Measurements from ENCODE around the gene SMIM1.

Gene SMIM1

DNA sequence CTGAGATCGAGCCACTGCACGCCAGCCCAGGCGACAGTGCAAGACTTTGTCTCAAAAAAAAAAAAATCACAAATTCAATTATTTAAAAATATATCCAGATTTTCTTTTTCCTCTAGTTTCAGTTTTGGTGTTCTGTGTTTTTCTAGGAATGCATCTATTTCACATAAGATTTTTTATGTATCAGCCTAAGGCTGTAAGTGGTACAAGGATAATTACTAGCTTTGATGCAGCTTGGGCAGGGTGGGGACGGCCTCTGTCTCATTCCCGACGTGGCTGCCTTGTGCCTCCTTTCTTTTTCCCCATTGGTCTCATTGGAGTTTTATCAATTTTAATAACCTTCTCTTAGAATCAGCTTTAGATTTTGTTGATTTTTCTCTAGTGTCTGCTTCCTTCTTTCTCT lies 13.4 kb upstream of the SMIM1 start:
- TF ChIP-seq EZH2phosphoT487 (IDR thresholded peaks at IDR 0.05; ENCODE audit: low read depth), result no peak
- TF ChIP-seq, protein P1, sequence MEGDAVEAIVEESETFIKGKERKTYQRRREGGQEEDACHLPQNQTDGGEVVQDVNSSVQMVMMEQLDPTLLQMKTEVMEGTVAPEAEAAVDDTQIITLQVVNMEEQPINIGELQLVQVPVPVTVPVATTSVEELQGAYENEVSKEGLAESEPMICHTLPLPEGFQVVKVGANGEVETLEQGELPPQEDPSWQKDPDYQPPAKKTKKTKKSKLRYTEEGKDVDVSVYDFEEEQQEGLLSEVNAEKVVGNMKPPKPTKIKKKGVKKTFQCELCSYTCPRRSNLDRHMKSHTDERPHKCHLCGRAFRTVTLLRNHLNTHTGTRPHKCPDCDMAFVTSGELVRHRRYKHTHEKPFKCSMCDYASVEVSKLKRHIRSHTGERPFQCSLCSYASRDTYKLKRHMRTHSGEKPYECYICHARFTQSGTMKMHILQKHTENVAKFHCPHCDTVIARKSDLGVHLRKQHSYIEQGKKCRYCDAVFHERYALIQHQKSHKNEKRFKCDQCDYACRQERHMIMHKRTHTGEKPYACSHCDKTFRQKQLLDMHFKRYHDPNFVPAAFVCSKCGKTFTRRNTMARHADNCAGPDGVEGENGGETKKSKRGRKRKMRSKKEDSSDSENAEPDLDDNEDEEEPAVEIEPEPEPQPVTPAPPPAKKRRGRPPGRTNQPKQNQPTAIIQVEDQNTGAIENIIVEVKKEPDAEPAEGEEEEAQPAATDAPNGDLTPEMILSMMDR (IDR thresholded peaks at IDR 0.05; ENCODE audit: low read depth, low read length), result no peak
- Histone ChIP-seq H3K9ac (ENCODE audit: low read length) (no peak overlapping the region), H3K27me3 (ENCODE audit: low read depth, low read length) (peaks cover 13% of the 10 kb centered on the region), H2AFZ (ENCODE audit: low read depth, low read length) (no peak overlapping the region), H4K20me1 (ENCODE audit: insufficient read depth, low read length) (no peaks in the 10 kb centered on the region), H3K9me3 (ENCODE audit: insufficient read depth, low read length) (no peaks in the 10 kb centered on the region), H3K4me1 (ENCODE audit: low read length) (no peaks in the 10 kb centered on the region), H3K79me2 (ENCODE audit: low read length) (no peaks in the 10 kb centered on the region), H3K4me3 (ENCODE audit: low read length) (no peak overlapping the region), H3K27ac (ENCODE audit: low read length) (no peak overlapping the region), H3K4me2 (ENCODE audit: low read length) (no peak overlapping the region), H3K36me3 (replicated peaks; ENCODE audit: low read depth, low read length) (no peaks in the 10 kb centered on the region)

GRCh38 chr1:3759796-3760195 lies 12.8 kb upstream of the SMIM1 start:
- H3K4me1 ChIP-seq (ENCODE audit: low read length), result no peaks in the 10 kb centered on the region
- H3K79me2 ChIP-seq (ENCODE audit: low read length), result no peaks in the 10 kb centered on the region
- H3K27me3 ChIP-seq (ENCODE audit: low read depth, low read length), result peaks cover 13% of the 10 kb centered on the region
- no peaks in the 10 kb centered on the region for H3K9me3 ChIP-seq (ENCODE audit: insufficient read depth, low read length)
- H3K36me3 ChIP-seq (replicated peaks; ENCODE audit: low read depth, low read length), result no peaks in the 10 kb centered on the region
- H4K20me1 ChIP-seq (ENCODE audit: insufficient read depth, low read length), result no peaks in the 10 kb centered on the region
- no peak overlapping the region for H2AFZ ChIP-seq (ENCODE audit: low read depth, low read length)
- H3K27ac ChIP-seq (ENCODE audit: low read length), result no peak overlapping the region
- no peak overlapping the region for H3K4me2 ChIP-seq (ENCODE audit: low read length)
- no peak overlapping the region for H3K9ac ChIP-seq (ENCODE audit: low read length)
- H3K4me3 ChIP-seq (ENCODE audit: low read length), result no peak overlapping the region
- TF ChIP-seq, protein P1 (IDR thresholded peaks at IDR 0.05; ENCODE audit: low read depth, low read length), result no peak
- TF ChIP-seq EZH2phosphoT487 (IDR thresholded peaks at IDR 0.05; ENCODE audit: low read depth), result no peak

DNA sequence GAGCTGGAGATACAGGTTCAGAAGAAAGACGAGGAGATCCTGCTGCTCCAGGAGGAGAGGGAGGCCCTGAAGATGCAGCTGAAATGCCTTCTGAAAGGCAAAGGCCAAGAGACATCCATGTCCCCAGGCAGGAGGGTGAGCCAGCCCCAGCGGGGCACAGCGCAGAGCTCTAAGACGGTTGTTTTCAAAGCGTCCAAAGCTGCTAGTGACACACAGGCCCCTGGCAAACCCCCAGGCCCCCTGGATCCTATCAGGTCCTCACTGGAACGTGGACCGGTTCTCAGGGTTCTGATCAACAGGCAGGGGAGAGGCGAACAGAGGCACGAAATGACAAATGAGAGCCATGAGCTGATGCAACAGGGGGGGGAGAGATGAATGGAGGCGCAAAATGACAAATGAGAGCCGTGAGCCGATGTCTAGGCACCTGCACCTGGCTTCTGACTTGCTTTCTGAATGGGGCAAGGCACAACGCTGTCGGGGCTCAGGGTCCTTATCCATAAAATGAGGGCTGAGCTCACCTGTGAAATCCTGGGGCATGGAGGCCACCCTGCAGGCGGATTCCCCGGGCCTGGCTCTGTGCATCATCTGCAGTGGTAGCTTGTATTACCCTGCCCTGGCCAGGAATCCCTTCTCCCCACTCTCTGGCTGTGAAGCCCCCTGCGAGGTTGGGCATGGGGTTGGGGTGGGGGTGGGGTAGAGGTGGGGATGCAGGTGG lies 11.1 kb upstream of the SMIM1 start:
- H3K27me3 ChIP-seq (ENCODE audit: low read depth, low read length), result peaks cover 17% of the 10 kb centered on the region
- H3K9me3 ChIP-seq (ENCODE audit: insufficient read depth, low read length), result no peaks in the 10 kb centered on the region
- H3K4me1 ChIP-seq (ENCODE audit: low read length), result no peaks in the 10 kb centered on the region
- H3K4me3 ChIP-seq (ENCODE audit: low read length), result no peak overlapping the region
- TF ChIP-seq, protein P1 (IDR thresholded peaks at IDR 0.05; ENCODE audit: low read depth, low read length), result no peak
- no peak for TF ChIP-seq EZH2phosphoT487 (IDR thresholded peaks at IDR 0.05; ENCODE audit: low read depth)
- no peaks in the 10 kb centered on the region for H3K79me2 ChIP-seq (ENCODE audit: low read length)
- no peak overlapping the region for H3K27ac ChIP-seq (ENCODE audit: low read length)
- no peak overlapping the region for H2AFZ ChIP-seq (ENCODE audit: low read depth, low read length)
- no peaks in the 10 kb centered on the region for H4K20me1 ChIP-seq (ENCODE audit: insufficient read depth, low read length)
- H3K36me3 ChIP-seq (replicated peaks; ENCODE audit: low read depth, low read length), result no peaks in the 10 kb centered on the region
- no peak overlapping the region for H3K4me2 ChIP-seq (ENCODE audit: low read length)
- H3K9ac ChIP-seq (ENCODE audit: low read length), result no peak overlapping the region

- Histone ChIP-seq H3K9ac (ENCODE audit: low read length) (no peak overlapping the region), H3K4me1 (ENCODE audit: low read length) (no peaks in the 10 kb centered on the region), H3K27me3 (ENCODE audit: low read depth, low read length) (peaks cover 17% of the 10 kb centered on the region), H3K9me3 (ENCODE audit: insufficient read depth, low read length) (no peaks in the 10 kb centered on the region), H3K27ac (ENCODE audit: low read length) (no peak overlapping the region), H2AFZ (ENCODE audit: low read depth, low read length) (no peak overlapping the region), H3K79me2 (ENCODE audit: low read length) (no peaks in the 10 kb centered on the region), H3K4me3 (ENCODE audit: low read length) (no peak overlapping the region), H3K36me3 (replicated peaks; ENCODE audit: low read depth, low read length) (no peaks in the 10 kb centered on the region), H4K20me1 (ENCODE audit: insufficient read depth, low read length) (no peaks in the 10 kb centered on the region), H3K4me2 (ENCODE audit: low read length) (no peak overlapping the region)
- TF ChIP-seq, protein P1 (IDR thresholded peaks at IDR 0.05; ENCODE audit: low read depth, low read length), result no peak
- TF ChIP-seq EZH2phosphoT487 (IDR thresholded peaks at IDR 0.05; ENCODE audit: low read depth), result no peak
These were observed 10.2 kb upstream of the SMIM1 start for GRCh38 chr1:3762151-3762872.

Data from OCI-LY3 (cell line).